Effector memory CD4-positive, alpha-beta T cell (primary cell): ENCODE measurements around the gene MAEL.

ENCODE experiments used
- DNase-seq, 3 donors: peaks; one replicate each; pipeline ENCODE4 v3.0.0-alpha.2; 2020
- H3K27ac ChIP-seq: 2 replicates; pipeline ENCODE4 v1.7.0; 2013; ENCODE audit warnings: mild to moderate bottlenecking, low read length, moderate library complexity; ENCODE audit not compliant: insufficient read depth, poor library complexity, severe bottlenecking
- H3K27me3 ChIP-seq: replicated peaks from 2 replicates; pipeline ENCODE4 v1.7.0; 2013; ENCODE audit warnings: mild to moderate bottlenecking, low read length; ENCODE audit not compliant: insufficient read depth, control insufficient read depth, poor library complexity, severe bottlenecking
- H3K36me3 ChIP-seq: 2 replicates; pipeline ENCODE4 v1.7.0; 2013; ENCODE audit warnings: mild to moderate bottlenecking, low read length, moderate library complexity; ENCODE audit not compliant: control insufficient read depth, insufficient read depth
- H3K4me1 ChIP-seq: 2 replicates; pipeline ENCODE4 v1.7.0; 2013; ENCODE audit warnings: low read length, mild to moderate bottlenecking; ENCODE audit not compliant: control insufficient read depth, insufficient read depth, poor library complexity, severe bottlenecking
- H3K4me3 ChIP-seq: 2 replicates; pipeline ENCODE4 v1.7.0; 2013; ENCODE audit warnings: low read length, low read depth, mild to moderate bottlenecking; ENCODE audit not compliant: insufficient read depth, poor library complexity, severe bottlenecking
- H3K9me3 ChIP-seq: 2 replicates; pipeline ENCODE4 v1.7.0; 2013; ENCODE audit warnings: mild to moderate bottlenecking, low read length, moderate library complexity; ENCODE audit not compliant: control insufficient read depth

Gene MAEL

DNA sequence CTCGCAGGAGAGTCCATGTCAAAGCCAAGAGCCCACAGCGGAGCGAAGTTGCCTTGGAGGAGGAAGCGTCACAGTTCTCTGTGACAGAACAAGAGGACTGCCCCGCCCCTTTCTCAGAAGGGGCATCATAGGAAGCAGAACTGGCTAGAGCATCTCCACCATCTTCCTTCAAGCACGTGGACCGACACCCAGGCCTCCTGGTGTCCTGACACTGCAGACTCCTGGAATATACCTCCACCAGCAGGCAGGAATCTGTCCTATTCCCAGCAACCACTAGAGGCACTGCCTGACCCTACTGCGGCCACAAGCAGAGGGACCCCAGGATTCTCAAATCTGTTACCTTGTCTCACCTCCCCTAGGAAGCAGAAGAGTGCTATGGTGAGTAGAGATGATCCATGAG lies 63.3 kb downstream of the MAEL start:
- no peak overlapping the region for H3K27ac ChIP-seq
- no peaks in the 10 kb centered on the region for H3K4me1 ChIP-seq
- DNase-seq, result no peak
- no peak overlapping the region for H3K4me3 ChIP-seq
- H3K27me3 ChIP-seq, result no peaks in the 10 kb centered on the region
- no peaks in the 10 kb centered on the region for H3K36me3 ChIP-seq
- no peaks in the 10 kb centered on the region for H3K9me3 ChIP-seq

DNA sequence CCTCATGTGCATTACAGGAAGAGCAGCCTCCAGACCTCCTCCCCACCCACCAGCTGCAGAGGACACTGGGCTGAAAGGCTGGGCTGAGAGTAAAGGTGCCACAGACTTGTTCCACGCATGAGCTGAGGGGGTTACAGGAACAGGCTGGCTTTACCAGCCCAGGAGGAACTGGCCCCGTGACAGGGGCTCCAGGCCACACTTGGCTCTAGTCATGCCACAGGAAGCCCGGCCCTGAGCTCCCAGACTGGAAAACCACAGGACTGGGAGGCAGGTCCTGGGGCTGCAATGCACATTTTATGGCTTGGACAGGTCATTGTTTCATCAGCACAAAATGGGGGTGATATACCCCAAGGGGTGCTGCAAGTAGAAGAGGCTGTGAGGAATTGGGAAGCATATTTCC lies 65.5 kb downstream of the MAEL start:
- Histone ChIP-seq H3K27me3 (no peaks in the 10 kb centered on the region), H3K27ac (no peak overlapping the region), H3K36me3 (no peaks in the 10 kb centered on the region), H3K9me3 (no peaks in the 10 kb centered on the region), H3K4me1 (no peaks in the 10 kb centered on the region), H3K4me3 (no peak overlapping the region)
- no peak for DNase-seq

DNA sequence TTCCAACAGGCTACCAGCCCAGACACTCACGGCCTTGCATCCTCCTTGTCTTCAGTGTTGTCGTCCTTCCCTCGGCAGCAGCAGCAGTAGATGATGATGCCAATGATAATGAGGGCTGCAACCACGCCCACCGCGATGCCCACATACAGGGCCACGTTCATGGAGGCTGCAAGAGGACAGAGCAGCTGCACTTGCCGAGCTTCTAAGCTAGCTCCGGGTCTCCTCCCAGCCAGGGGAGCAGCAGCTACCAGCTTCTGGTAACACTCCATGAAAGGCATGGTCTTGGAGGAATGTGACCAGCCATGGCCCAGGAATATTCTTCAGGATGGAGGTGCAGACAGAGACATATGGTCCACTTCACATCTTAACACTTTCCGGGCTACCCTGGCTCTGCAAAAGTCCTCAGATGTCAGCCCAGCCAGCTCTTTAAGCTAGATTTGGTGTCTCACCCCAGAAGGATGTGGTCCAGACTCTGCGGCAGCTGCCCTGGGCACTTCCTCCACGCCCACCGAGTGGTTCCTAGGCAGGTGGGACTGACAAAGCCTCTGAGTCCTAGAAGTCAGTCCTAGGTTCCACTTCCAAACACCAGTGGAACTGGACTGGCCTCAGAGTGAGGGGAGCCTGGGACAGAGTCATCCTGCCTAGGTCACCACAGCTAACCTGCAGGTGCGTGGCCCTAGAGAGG lies 66.0 kb downstream of the MAEL start:
- no peaks in the 10 kb centered on the region for H3K9me3 ChIP-seq
- DNase-seq, result no peak
- no peaks in the 10 kb centered on the region for H3K36me3 ChIP-seq
- no peak overlapping the region for H3K4me3 ChIP-seq
- no peak overlapping the region for H3K27ac ChIP-seq
- H3K4me1 ChIP-seq, result no peaks in the 10 kb centered on the region
- no peaks in the 10 kb centered on the region for H3K27me3 ChIP-seq

DNA sequence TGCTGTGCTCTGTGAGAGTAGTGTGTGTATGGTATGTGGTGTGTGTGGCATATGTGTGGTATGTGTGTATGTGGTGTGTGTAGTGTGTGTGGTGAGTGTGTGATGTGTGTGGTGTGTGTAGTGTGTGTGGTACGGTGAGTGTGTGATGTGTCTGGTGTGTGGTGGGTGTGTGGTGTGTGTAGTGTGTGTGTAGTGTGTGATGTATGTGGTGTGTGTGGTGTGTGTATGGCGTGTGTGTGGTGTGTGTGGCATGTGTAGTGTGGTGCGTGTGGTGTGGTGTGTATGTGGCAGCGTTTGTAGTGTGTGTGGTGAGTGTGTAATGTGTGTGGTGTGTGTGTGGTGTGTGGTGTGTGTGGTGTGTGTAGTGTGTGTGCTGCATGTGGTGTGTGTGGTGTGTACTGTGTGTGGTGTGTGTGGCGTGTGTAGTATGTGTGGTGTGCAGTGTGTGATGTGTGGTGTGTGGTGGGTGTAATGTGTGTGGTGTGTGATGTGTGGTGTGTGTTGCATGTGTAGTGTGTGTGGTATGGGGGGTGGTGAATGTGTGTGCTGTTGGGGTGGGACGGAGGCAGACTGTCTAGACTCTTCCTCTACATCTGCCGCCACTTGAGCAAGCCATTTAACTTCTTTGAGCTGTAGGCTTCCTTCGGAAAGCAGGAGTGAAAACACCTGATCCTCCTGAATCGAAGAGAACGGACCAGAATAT lies 67.6 kb downstream of the MAEL start:
- no peak for DNase-seq
- no peak overlapping the region for H3K27ac ChIP-seq
- H3K4me1 ChIP-seq, result no peaks in the 10 kb centered on the region
- H3K27me3 ChIP-seq, result no peaks in the 10 kb centered on the region
- H3K4me3 ChIP-seq, result no peak overlapping the region
- no peaks in the 10 kb centered on the region for H3K36me3 ChIP-seq
- H3K9me3 ChIP-seq, result no peaks in the 10 kb centered on the region

DNA sequence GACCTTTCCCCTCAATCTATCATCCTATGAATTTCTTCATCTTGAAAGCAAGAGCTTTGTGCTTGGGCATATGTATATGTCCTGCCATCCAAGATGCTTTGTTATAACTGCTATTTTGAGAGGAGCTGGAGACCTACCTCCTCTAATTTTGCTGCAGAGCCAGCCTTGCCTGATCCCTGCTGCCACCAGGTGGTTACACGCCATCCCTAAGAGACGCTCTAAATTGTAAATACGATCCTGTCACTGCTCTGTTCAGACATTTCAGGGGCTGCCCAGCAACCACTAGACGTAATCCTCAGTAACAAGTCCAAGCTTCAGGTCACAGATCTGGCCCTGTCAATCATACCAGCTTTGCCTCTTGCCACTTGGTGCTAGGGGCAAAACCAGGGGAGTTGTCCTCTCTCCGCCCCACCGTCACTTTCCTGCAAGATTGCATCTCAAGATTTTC lies 68.2 kb downstream of the MAEL start:
- no peaks in the 10 kb centered on the region for H3K36me3 ChIP-seq
- no peaks in the 10 kb centered on the region for H3K9me3 ChIP-seq
- H3K4me1 ChIP-seq, result no peaks in the 10 kb centered on the region
- H3K4me3 ChIP-seq, result no peak overlapping the region
- H3K27ac ChIP-seq, result no peak overlapping the region
- H3K27me3 ChIP-seq, result no peaks in the 10 kb centered on the region
- no peak for DNase-seq

DNA sequence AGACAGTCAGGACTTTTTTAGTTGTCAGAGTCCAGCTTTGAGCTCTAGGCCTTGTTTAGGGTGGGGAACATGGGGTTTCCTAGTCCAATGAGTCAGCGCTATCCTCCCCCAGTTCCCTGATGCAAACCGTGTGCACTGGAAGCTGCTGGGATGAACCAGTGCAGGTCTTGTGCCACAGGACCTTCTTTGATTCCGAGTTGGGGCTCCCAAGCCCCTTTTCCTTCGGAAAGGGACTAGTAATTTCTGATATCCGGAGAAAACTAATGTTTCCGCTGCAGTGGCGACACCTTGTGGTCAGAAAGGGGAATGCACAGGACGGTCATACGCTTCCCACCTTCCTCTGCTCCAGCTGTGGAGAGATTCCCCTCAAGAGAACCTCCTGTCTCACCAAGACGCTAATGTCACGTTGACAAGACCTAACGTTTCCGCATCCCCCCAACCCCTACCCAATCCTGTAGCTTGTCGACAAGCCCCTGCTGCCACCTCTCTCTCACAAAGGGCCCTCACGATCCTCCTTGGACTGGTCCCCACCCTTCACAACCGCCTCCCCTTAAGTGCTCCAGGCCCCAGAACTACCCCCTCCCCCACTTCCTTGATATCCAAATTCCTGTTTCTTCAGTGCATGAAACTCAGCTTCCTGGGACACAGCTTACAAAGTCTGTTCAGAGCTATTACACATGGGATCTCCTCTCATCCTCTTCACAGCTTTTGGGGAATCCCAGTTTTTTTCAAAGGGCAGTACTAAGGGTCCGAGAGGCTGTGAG lies 70.1 kb downstream of the MAEL start:
- peak; percentile 44 to 58 (median 48) for DNase-seq
- H3K27me3 ChIP-seq, result no peaks in the 10 kb centered on the region
- no peak overlapping the region for H3K27ac ChIP-seq
- H3K9me3 ChIP-seq, result no peaks in the 10 kb centered on the region
- no peaks in the 10 kb centered on the region for H3K36me3 ChIP-seq
- H3K4me3 ChIP-seq, result peak overlapping the region; percentile 24
- H3K4me1 ChIP-seq, result no peaks in the 10 kb centered on the region

DNA sequence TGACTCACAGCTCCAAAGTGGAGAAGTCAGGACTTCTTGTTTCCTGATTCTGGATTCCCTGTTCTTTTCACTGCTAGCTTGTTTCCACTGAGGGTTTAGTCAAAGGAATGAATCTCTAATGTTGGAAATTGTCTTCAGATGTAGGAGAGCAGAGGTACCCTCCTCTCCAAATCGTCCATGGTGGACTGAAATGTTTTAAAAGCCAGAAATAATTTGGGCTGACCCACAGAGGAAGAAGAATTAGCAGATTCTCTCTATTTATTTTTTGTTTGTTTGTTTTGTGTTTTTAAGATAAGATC lies 70.7 kb downstream of the MAEL start:
- Histone ChIP-seq H3K27ac (no peak overlapping the region), H3K27me3 (no peaks in the 10 kb centered on the region), H3K9me3 (no peaks in the 10 kb centered on the region), H3K4me3 (no peak overlapping the region), H3K36me3 (no peaks in the 10 kb centered on the region), H3K4me1 (no peaks in the 10 kb centered on the region)
- no peak for DNase-seq

DNA sequence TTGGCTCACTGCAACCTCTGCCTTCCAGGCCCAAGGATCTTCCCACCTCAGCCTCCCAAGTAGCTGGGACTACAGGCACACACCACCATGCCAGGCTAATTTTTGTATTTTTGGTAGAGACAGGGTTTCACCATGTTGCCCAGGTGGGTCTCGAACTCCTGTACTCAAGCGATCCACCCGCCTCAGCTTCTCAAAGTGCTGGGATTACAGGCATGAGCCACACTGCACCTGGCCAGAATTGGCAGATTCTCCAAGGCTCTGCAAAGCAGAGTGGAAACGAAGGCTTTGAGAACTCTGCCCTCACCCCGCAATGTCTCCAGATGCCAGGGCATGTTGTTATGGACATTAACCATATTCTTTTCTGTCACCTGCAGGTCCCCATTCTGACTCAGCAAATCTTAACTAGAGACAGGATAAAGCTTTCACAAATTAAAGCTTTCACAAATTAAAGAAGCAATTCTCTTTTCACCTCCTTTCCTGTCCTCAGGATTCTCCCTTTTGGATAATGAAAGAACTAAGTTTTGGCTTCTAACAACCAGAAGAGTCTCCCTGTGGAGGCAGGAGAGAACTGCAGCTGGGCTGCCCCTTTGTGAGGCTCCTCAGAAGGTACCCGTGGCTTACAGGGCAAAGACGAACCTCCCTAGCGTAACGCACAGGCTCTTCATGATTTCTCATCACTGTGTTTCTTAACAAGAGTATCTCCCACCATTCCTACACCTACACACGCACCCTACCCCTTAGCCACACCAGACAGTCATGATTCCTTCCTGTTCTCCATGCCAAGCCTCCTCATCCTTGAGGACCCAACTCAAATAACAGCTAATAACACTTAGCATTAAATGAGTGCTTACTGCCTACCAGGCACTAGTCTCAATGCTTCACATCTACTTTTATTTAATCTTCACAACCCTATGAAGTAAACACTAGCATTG lies 71.3 kb downstream of the MAEL start:
- Histone ChIP-seq H3K9me3 (no peaks in the 10 kb centered on the region), H3K27ac (no peak overlapping the region), H3K36me3 (no peaks in the 10 kb centered on the region), H3K4me3 (no peak overlapping the region), H3K4me1 (no peaks in the 10 kb centered on the region), H3K27me3 (no peaks in the 10 kb centered on the region)
- no peak for DNase-seq

DNA sequence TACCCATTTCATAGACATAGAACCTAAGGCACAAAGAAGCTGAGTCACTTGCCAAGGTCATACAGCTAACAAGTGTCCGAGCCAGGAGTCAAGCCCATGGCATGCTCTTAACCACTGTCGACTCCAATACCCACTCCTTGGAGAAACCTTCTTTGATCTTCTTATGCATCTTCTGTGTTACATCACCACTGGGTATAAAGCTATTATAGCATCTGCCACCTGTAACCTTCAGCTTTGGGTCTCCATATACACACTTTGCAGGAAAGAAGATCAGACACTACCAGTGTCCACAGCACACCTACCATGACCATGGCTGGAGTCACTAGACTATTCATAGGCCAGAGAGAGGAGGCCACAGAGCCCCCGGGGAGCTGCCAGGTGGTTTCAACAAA lies 72.0 kb downstream of the MAEL start:
- no peaks in the 10 kb centered on the region for H3K27me3 ChIP-seq

More for the DNA sequence above, 72.0 kb downstream of the MAEL start:
- Histone ChIP-seq H3K36me3 (no peaks in the 10 kb centered on the region), H3K4me3 (no peak overlapping the region), H3K27ac (no peak overlapping the region), H3K4me1 (no peaks in the 10 kb centered on the region), H3K9me3 (no peaks in the 10 kb centered on the region)
- no peak for DNase-seq
